Lower leg skin (tissue), 3 donors: ENCODE data around the gene MTHFD2L.

ENCODE experiments used
- CTCF ChIP-seq, 3 donors: fragments of 450-650 bp; IDR thresholded peaks; one replicate each; pipeline ENCODE4 v1.5.1; 2016; ENCODE audit warnings: antibody characterized with exemption in 3 of 3, mild to moderate bottlenecking in 3 of 3, moderate library complexity in 2 of 3
- POLR2A ChIP-seq, 2 donors: fragments of 450-650 bp; IDR thresholded peaks; one replicate each; pipeline ENCODE4 v1.6.1; 2016 to 2017; ENCODE audit warnings: antibody characterized with exemption in 2 of 2, mild to moderate bottlenecking in 1 of 2, moderate library complexity in 1 of 2

GRCh38 chr4:74344031-74344430 is 186.1 kb downstream of the MTHFD2L start:
- no peak for TF ChIP-seq CTCF (IDR thresholded peaks at IDR 0.05)
- TF ChIP-seq POLR2A (IDR thresholded peaks at IDR 0.05): no peak
